IPS DF 6.9 (cell line): Measurements from ENCODE around the gene ZNF77.
A peak's percentile ranks its signal among the peaks of the same experiment; 100 is the strongest.
"Not testable (repeated sequence)": the region's sequence is repeated elsewhere in the genome, so short reads cannot be mapped to it uniquely, and the experiment has no call there.

ENCODE experiments used
- DNase-seq: peaks from one replicate; pipeline ENCODE4 v3.0.0-alpha.2; 2013; ENCODE audit warnings: low read depth, low spot score
- H3K27ac ChIP-seq: one replicate; pipeline ENCODE4 v1.5.1; 2013; ENCODE audit warnings: low read length, control low read depth
- H3K27me3 ChIP-seq: 2 replicates; pipeline ENCODE4 v1.6.1; 2013; ENCODE audit warnings: mild to moderate bottlenecking, low read length; ENCODE audit not compliant: control insufficient read depth, insufficient read depth
- H3K36me3 ChIP-seq: 2 replicates; pipeline ENCODE4 v1.6.1; 2013; ENCODE audit warnings: low read length; ENCODE audit not compliant: control insufficient read depth, insufficient read depth
- H3K4me1 ChIP-seq: 2 replicates; pipeline ENCODE4 v1.6.1; 2013; ENCODE audit warnings: low read length; ENCODE audit not compliant: control insufficient read depth, insufficient read depth
- H3K4me3 ChIP-seq: 2 replicates; pipeline ENCODE4 v1.5.1; 2013; ENCODE audit warnings: mild to moderate bottlenecking, low read length
- H3K9me3 ChIP-seq: 2 replicates; pipeline ENCODE4 v1.6.1; 2013; ENCODE audit warnings: low read length, inconsistent platforms; ENCODE audit not compliant: control insufficient read depth, insufficient read depth
- WGBS: extraction: QIAGEN DNeasy Blood & Tissue Kit; methylation state at CpG from one replicate; pipeline ENCODE4 v1.1.7; 2013; ENCODE audit warnings: mixed read lengths, missing lambda C conversion rate; ENCODE audit not compliant: insufficient read length, insufficient coverage; 5-methylcytosine and 5-hydroxymethylcytosine counted together

The ZNF77 gene

DNA sequence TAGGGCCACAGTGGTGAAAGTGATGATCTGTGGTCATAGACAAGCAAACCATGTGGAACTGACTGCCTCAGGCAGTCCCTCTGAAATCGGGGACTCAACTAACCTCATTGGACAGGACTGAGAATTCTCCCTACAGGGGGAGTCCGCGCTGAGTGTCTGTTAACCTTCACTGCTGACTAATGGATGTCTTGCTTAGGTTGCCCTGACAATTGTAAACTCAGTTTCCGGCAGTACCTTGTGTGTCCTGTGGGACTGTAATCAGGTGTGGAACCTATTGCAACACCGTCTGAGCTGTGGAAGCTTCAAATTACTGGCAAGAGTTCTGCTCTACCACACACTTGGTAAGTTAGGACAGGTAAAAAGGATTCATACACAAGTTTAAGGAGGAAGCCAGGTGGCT lies 21.8 kb downstream of the ZNF77 start:
- peaks cover under 1% of the 10 kb centered on the region; the same call in 1 of the 2 replicates for H3K36me3 ChIP-seq
- no CpG with 5 or more reads among the region's 5 CpGs for WGBS
- no peak overlapping the region for H3K27ac ChIP-seq
- H3K9me3 ChIP-seq = no peaks in the 10 kb centered on the region; the same call in 1 of the 2 replicates
- H3K4me3 ChIP-seq = no peak overlapping the region
- no peak for DNase-seq
- H3K4me1 ChIP-seq = no peaks in the 10 kb centered on the region
- H3K27me3 ChIP-seq = no peaks in the 10 kb centered on the region

GRCh38 chr19:2917275-2918184 lies 27.2 kb downstream of the ZNF77 start:
- no peaks in the 10 kb centered on the region for H3K4me1 ChIP-seq
- WGBS = no CpG with 5 or more reads among the region's 16 CpGs
- no peak for DNase-seq
- peaks cover 13% of the 10 kb centered on the region for H3K36me3 ChIP-seq
- peaks cover 4% of the 10 kb centered on the region for H3K9me3 ChIP-seq
- H3K4me3 ChIP-seq = no peak overlapping the region
- no peak overlapping the region for H3K27ac ChIP-seq
- no peaks in the 10 kb centered on the region for H3K27me3 ChIP-seq

DNA sequence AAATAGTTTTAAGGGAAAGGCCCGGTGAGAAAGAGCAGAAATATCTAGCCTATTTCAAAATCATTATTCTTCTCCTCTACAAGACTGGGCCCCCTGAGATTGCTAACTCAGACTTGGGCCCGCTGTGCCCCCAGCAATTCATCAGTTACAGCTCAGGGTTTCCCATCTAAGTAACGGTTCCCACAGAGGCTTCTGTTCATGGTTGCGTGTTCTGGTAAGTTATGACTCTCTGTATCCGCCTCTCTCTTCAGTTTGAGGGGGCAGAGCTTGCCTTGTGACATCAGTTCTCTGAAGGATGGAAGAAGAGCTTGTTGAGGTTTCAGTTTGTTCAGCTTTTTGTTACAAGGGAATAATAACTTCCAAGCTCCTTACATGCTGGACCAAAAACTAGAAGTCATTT lies 32.5 kb downstream of the ZNF77 start:
- H3K4me1 ChIP-seq = no peaks in the 10 kb centered on the region
- no peaks in the 10 kb centered on the region for H3K27me3 ChIP-seq
- WGBS = no CpG with 5 or more reads among the region's 5 CpGs
- H3K9me3 ChIP-seq = peaks cover 4% of the 10 kb centered on the region; the same call in 1 of the 2 replicates
- no peak overlapping the region for H3K4me3 ChIP-seq
- no peak for DNase-seq
- H3K36me3 ChIP-seq = peaks cover 5% of the 10 kb centered on the region
- H3K27ac ChIP-seq = no peak overlapping the region

DNA sequence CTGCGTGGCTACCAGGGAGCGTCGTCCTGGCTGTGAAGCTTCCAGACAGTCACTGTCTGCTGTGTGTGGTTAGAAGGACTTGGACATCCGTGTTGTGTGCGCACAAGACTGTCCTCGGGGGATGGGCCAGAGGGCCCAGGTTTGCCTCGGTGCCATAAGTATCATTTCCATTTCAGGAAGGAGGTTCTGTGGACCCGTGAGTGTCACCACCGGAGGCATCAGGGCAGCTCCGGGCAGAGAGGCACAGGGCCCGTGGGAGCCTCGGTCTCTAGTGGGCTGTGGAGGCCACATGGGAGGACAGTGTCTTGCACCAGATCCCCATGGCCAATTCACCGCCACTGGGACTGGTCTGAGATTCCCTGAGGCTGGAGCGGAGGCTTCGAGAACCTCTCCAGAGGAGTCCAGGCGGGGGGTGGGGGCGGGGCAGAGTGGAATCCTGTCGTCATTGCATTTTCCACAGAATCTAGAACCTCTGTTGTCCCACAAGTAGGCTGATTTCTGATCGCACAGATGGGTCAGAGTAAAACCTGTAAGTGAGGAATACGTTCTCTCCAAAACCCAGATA lies 38.1 kb downstream of the ZNF77 start:
- Histone ChIP-seq H3K27ac (no peak overlapping the region), H3K9me3 (no peaks in the 10 kb centered on the region), H3K36me3 (no peaks in the 10 kb centered on the region), H3K27me3 (no peaks in the 10 kb centered on the region), H3K4me1 (0 out of 2 replicates have a peak, but pooled peaks cover 2% of the 10 kb centered on the region), H3K4me3 (no peak overlapping the region)
- DNase-seq = no peak
- no CpG with 5 or more reads among the region's 20 CpGs for WGBS

DNA sequence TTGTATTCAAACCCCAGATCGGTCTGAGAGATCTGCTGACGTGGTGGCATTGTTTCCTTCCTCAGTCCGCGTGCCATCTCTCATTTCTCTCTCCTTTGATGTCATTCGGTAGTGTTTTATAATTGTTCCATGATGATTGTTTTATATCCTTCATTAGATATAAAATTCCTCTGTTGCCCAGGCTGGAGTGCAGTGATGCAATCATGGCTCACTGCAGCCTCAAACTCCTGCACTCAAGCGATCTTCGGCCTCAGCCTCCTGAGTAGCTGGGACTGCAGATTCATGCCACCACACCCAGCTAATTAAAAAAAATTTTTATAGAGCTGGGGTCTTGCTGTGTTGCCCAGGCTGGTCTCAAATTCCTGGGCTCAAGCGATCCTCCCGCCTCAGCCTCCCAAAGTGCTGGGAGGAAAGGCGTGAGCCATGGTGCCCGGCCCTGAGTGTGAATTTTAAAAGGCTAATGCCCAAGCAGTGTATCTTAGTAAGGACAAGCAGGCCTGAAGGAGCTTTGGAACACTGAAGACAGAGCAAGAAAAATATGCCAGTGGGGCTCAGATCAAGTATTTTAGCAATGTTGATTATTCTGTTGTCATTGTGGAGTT lies 38.8 kb downstream of the ZNF77 start:
- no peak for DNase-seq
- no CpG with 5 or more reads among the region's 11 CpGs for WGBS
- H3K4me1 ChIP-seq = 0 out of 2 replicates have a peak, but pooled peaks cover 2% of the 10 kb centered on the region
- H3K27me3 ChIP-seq = no peaks in the 10 kb centered on the region
- H3K9me3 ChIP-seq = no peaks in the 10 kb centered on the region
- no peaks in the 10 kb centered on the region for H3K36me3 ChIP-seq
- no peak overlapping the region for H3K4me3 ChIP-seq
- H3K27ac ChIP-seq = no peak overlapping the region

DNA sequence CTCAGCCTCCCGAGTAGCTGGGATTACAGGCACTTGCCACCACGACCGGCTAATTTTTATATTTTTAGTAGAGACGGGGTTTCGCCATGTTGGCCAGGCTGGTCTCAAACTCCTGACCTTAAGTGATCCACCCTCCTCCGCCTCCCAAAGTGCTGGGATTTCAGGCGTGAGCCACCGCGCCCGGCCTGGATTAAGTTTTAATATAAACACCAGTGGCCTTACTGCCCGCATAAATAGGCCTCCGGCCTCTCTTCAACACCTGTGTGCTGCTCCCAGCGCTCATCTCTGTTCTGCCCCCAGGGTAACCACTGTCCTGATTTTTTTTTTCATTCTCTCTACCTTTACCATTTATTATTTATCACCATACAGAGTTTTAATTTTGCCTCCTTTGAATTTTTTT lies 41.4 kb downstream of the ZNF77 start:
- not testable (repeated sequence) for H3K9me3 ChIP-seq, H3K27ac ChIP-seq, H3K27me3 ChIP-seq, H3K36me3 ChIP-seq, H3K4me1 ChIP-seq, DNase-seq, H3K4me3 ChIP-seq
- WGBS = no CpG with 5 or more reads among the region's 13 CpGs

GRCh38 chr19:2902590-2903218 lies 42.1 kb downstream of the ZNF77 start:
- Histone ChIP-seq H3K27me3 (no peaks in the 10 kb centered on the region), H3K27ac (no peak overlapping the region), H3K4me1 (0 out of 2 replicates have a peak, but pooled peaks cover 2% of the 10 kb centered on the region), H3K4me3 (no peak overlapping the region), H3K36me3 (no peaks in the 10 kb centered on the region), H3K9me3 (no peaks in the 10 kb centered on the region)
- DNase-seq = no peak
- no CpG with 5 or more reads among the region's 13 CpGs for WGBS

GRCh38 chr19:2900296-2901252 lies 44.2 kb downstream of the ZNF77 start, which contains the start of gene ZNF57:
ZNF57 (plus strand) TSS chr19:2900928; CDS start chr19:2901046, 118 bp downstream.
- peak; percentile 95 for DNase-seq
- H3K27ac ChIP-seq = no peak within 1 kb of the TSS
- H3K36me3 ChIP-seq = no peaks in the 10 kb centered on the region
- peak within 1 kb of the TSS; percentile 94 for H3K4me3 ChIP-seq
- no CpG with 5 or more reads among the region's 100 CpGs for WGBS
- no peaks in the 10 kb centered on the region for H3K4me1 ChIP-seq
- no peaks in the 10 kb centered on the region for H3K27me3 ChIP-seq
- H3K9me3 ChIP-seq = no peaks in the 10 kb centered on the region

DNA sequence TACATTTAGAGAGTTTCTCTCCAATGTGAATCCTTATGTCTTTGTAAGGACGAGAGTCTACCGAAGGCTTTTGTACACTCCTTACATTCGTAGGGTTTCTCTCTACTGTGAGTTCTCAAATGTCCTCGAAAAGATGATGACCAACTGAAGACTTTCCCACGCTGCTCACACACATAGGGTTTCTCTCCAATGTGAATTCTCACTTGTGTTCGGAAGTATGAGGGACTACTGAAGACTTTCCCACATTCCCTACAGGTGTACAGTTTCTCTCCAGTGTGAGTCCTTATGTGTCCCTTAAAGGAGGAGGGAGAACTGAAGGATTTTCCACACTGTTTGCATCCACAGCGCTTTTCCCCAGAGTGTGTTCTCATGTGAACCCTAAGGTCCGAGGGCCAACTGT lies 48.1 kb downstream of the ZNF77 start:
- Histone ChIP-seq H3K36me3 (no peaks in the 10 kb centered on the region), H3K4me3 (no peak overlapping the region), H3K27me3 (no peaks in the 10 kb centered on the region), H3K4me1 (no peaks in the 10 kb centered on the region), H3K27ac (no peak overlapping the region), H3K9me3 (no peaks in the 10 kb centered on the region)
- DNase-seq = no peak
- no CpG with 5 or more reads among the region's 8 CpGs for WGBS
